NCI-H1417 treated with DMSO at 0.1 percent for 48 hours (cell line): ENCODE results near the gene MAML3.

Source experiments
- DNase-seq: peaks from one replicate; lab custom pipeline; 2025; lab: John Stamatoyannopoulos, UW

The MAML3 gene

DNA sequence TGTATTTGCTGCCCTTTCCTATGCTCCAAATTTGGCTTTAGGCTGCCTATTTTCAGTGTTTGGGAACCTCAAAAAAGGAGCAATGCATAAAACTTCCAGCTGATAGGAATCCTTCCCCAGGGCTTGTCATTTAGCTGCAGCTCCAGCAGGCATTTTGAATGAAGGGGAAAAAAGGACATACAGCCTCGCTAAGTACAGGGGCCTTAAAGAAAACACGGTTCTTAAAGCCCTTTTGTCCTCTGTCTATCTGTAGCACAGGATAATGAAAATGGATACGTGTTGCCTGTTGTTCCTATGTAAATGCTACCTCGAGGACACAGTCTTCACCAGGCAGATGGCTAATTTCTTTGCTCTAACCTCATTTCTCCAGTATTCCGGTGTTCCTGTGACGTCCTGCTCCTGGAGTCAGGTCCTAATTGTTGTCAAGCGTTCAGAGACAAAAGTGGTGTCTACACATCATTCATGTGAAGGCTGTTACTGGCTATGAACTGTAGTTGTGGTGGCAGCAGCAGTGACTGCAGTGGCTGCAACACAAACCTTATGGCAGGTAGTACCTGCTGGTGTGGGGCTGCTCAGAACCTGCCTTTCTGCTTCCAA is 371.0 kb downstream of the MAML3 start:
- DNase-seq: no peak

DNA sequence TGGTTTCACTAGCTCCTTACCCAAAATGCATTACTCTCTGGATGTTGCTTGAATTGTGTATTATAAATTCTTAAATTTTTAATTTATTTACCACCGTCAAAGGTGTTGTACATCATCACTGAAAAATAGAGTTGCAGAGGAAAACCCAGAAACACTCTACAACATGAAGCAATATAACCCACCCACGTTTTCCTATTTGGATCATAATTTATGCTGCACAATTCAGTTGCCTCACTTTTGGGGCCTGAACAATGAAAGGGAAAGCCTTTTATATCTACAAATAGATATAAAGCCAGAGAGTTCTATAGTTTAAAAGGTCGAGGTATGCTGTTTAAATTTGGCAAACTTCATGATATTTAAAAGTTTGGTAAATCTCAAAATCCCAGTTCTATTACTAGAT is 372.9 kb downstream of the MAML3 start:
- no peak for DNase-seq

- DNase-seq: no peak
These were observed 374.3 kb downstream of the MAML3 start for GRCh38 chr4:139779691-139780090.

GRCh38 chr4:139777757-139778156 is 376.2 kb downstream of the MAML3 start:
- DNase-seq: no peak

DNA sequence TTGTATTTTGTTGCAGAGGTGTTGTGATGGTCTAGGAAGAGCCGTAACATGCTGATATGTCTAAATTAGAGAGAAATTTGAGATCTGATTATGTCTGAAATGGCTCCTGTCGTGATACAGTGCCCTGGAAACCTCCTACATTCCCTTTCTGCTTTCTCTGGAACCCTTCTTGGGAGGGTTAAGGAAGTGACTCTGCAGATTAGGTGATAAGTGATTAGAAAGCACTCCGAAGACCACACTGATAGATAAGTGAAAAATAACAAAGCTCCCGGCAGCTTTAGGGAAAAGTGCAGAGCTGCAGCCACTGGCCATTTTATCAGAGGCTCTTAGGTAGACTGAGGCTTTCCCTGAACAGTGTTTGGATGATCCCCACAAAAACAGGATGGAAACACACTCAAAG is 377.7 kb downstream of the MAML3 start:
- DNase-seq: no peak

DNA sequence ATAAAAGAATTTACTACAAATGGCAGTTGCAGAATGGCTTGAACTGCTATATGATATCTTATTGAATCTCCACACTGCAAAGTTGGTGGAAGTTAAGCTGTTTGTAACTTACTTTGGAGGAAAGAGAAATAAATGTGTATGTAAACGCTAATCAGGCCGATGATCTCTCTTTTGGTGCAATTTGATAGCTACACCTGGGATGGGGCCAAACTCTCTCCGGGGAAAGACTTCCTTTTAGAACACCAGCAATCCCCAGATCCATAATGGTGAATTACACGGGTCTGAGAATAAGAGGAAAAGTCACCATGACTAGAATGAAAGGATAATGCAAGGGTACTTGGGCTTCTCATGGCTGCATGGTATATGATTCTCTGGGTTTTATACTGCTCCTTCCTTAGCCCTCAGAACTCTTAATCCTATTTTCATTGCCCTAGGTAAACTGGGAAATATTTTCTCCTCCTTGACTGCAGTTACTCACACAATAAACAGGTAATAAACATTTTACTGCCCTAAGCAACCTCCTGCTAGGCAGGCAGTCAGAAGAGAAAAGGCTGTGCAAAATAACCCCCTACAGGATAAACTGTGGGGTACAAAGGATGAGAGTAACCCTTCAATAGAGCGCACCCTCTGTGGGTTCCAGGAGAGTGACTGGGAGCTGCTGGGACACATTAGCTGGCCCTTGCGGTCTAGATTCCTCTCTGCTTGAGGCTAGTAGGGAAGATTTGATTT is 379.1 kb downstream of the MAML3 start:
- no peak for DNase-seq

DNA sequence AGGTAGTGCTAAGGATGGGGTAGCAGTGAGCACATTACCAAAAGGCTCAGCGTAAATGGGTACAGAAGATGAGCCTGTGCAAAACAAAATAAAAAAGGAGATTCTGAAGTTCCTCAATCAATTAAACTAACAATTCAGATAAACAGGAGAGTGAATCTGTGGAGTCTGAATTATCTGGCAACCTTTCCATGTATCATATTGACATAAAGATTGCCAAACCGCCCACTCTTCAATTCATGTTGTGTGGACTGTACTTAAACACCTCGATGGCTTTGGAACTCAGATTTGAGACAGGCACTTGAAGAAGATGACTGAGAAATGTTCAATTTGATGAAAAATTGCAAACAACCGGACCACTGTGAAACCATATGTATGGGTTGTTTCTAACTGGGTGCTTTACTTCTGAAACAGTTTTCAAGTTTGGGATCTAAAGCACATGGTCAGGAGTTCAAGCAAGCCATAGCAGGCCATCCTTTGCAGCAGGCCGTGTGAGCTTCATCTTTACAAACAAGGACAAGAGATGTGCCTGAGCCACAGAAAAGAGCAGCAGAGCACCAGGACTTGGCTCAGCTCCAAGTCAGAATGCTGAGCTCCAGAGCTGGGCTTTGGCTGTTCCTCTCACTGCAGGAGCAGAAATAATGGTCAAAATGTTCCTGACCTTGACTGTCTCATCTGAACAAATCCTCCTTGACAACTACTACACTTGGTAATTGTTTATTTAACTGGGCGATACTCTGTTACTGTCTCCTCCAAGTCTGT is 380.2 kb downstream of the MAML3 start:
- no peak for DNase-seq

DNA sequence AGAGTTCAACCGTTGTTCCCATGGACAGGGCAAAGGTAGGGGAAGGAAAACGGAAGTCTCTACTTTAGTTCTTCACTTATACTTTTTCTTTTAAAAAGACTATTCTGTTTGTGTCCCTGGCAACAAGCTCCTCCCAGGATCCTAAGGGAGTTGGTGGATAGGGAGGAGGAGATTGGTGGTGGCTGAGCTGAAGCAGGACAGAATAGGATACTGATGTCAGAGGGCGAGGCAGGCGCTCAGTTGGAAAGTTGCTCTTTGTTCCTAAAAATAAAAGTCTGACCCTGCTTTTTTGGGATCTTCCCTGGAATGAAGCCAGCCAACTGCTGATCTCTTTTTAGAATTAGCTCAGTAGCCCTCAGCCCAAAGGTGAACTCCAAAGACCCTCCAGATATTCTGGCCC is 383.6 kb downstream of the MAML3 start:
- DNase-seq: no peak

- DNase-seq: no peak
These were observed 384.6 kb downstream of the MAML3 start for GRCh38 chr4:139769364-139769763.

- DNase-seq: no peak
These were observed 385.1 kb downstream of the MAML3 start for GRCh38 chr4:139768896-139769295.

GRCh38 chr4:139768366-139768765 is 385.6 kb downstream of the MAML3 start:
- DNase-seq: no peak

DNA sequence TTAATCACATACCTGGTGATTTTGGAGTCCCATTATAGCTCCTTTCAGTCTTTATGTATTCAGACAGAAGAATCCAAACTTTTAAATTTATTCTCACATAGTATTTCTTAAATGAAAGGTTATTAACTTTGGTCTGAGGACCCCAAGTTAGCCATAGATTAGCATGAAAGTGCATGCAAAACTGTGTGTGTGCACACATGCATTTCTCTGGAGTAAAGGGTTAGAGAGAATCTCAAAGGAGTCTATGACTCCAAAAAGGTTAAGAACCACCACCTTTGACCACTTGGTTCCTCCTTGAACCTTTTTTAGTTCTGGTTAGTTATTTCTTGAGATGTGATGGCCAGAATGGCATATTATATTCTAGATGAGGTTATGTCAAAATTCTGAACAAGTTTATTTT is 386.4 kb downstream of the MAML3 start:
- no peak for DNase-seq

GRCh38 chr4:139767168-139767567 is 386.8 kb downstream of the MAML3 start:
- DNase-seq: no peak

DNA sequence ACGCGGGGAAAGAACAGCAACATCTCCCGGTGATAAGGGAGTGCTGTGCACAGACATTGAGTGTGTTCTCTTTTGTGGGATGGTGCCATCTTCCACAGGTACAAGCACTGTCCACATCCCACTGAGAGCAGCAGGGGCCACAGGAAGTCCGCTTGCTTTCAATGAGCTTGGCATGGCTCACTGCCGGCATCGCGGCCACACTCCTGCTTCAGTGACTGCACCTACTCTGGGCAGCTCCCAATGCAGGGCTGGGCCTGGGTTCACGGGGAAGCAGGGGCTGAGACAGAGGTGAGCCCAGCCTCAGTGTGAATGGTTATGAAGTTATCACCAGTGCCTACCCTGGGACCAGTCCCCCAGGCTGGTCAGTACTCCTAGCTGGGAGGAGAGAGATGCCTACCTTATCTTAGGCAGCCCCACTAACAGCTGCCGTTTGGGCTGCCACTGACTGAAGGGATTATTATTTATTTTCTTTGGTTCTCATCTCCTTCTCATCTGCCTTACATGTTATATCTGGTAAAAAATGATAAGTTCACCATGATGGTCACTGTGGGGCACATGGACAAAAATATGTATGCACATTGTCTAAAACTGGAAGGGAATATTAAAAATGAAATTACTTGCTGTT is 389.2 kb downstream of the MAML3 start:
- no peak for DNase-seq

GRCh38 chr4:139764182-139764581 is 389.8 kb downstream of the MAML3 start:
- no peak for DNase-seq

DNA sequence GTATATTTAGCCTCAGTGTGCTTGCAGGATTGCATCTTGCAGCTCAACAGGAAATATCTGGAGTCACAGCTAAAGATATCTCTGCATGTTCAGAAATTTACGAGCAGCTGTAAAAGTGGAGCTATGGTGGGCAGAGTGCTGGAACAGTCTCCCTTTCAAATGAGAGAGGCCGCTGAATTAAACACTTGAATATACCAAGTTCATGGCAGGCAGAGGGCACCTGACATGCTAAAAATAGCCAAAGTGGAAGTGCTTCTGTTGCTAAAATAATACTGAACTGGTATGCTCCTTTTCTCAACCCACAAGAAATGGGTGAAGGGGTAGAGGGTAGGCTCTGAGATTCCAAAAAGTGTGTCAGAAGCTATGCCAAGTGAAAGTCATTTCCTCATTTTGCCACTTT is 390.3 kb downstream of the MAML3 start:
- no peak for DNase-seq

DNA sequence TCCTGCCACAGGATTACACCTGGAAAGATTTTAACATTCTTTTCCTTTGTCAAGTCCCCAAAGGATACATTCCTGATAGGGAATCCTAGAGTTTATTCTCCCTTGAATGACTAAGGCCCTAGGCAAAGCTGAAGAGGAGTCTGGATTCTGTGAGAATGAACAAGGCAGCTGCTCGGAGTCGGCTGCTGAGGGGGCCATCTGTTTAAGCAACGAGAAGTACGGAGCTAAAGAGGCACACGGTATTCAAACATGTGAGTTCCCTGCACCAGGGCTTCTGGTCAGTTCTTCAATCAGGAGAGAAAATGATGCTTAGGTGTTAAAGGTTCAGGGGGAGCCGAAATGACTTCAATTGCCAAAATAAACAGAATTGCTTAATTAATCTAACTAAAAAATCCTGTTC is 390.8 kb downstream of the MAML3 start:
- DNase-seq: no peak

GRCh38 chr4:139762720-139763119 is 391.3 kb downstream of the MAML3 start:
- DNase-seq: no peak

DNA sequence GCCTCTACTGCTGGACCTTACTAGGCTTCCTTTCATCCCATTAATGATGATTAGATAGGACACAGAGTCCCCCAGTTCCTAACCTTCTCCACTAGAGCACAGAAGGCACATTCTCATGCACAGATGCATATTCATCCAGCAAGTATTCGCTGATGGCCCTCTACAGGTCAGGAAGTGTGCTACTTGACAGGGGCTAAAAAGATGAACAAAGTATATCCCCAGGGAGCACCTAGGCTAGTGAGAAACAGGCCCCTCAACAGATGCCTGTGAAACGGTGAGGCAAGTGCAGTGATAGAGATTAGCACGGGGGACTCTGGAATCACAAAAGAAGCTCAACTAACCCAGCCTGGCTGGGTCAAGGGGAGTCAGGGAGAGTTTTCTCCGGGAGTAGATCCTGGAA is 392.5 kb downstream of the MAML3 start:
- no peak for DNase-seq

DNA sequence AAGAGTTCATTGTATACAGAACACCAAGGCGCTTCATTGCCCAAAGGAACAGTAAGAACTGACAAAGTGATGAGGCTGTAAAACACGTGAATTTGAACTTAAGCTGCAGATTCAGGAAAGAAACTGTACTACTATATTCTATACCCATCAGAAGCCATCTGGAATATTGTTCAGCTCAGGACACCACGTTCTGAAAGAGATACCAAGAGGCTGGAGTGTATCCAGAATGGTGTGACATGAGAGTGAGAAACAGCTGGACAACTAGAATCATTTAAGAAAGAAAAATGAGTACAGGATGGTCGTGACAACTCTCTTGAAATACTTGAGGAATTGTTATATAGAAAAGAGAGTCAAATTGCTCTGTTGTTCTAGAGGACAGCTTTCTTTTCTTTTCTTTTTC is 393.4 kb downstream of the MAML3 start:
- DNase-seq: no peak

- no peak for DNase-seq
These were observed 394.9 kb downstream of the MAML3 start for GRCh38 chr4:139759097-139759496.

GRCh38 chr4:139756391-139757180 is 397.4 kb downstream of the MAML3 start:
- no peak for DNase-seq
